Cardiac atrium fibroblast (primary cell): ENCODE measurements around the gene DMTF1. TPM values are rescaled to one million over a fixed set of nuclear protein-coding genes. Genes with fewer than 3 reads are reported as not detected.

Experiments
- total RNA-seq: library from RNA; depleted of rRNA; stranded (reverse); fragments of >200 nt; gene quantifications from 2 replicates; pipeline ENCODE4 v1.2.3, GENCODE V29; 2015

The DMTF1 gene
- 18.8 and 31.1 TPM in 2 replicates for total RNA-seq

GRCh38 chr7:87152112-87152896 lies at the start of gene DMTF1:
Gene DMTF1, plus strand, starts transcription at chr7:87152453. Its CDS starts 12,489 bp downstream, at chr7:87164942.

GRCh38 chr7:87219545-87220025 lies 67.3 kb downstream of the DMTF1 start, which contains the start of gene TMEM243:
Gene TMEM243, minus strand, starts transcription at chr7:87219732. Its CDS starts 229 bp downstream, at chr7:87219503.

Other genes starting within 250 kb of the DMTF1 start
- gene ELAPOR2, start 92.8 kb upstream of the DMTF1 start, total RNA-seq: 1.3 and 4.2 TPM in 2 replicates
- gene TMEM243, start 67.3 kb downstream of the DMTF1 start, total RNA-seq: 45.9 and 60.1 TPM in 2 replicates
- 10.4 and 11.0 TPM in 2 replicates for gene CROT, start 193.2 kb downstream of the DMTF1 start, total RNA-seq